HepG2 (cell line): ENCODE measurements around the gene NFATC1. TPM values are rescaled to one million over a fixed set of nuclear protein-coding genes. Genes with fewer than 3 reads are reported as not detected.

Experiments
- ATAC-seq: fragments of 200-7000 bp; cut with Tn5 transposase; 3 replicates; pipeline ENCODE4 v1.9.1; 2020; ENCODE audit warnings: mild to moderate bottlenecking, moderate library complexity
- BruUV-seq: library from RNA; stranded (reverse); fragments of 400-500 nt; replicated peaks from 2 replicates; lab custom pipeline; 2021; lab: Mats Ljungman, UMichigan
- CTCF ChIA-PET: fragments of 300-600 bp; formaldehyde crosslinking; extraction: SDS; loops from one replicate; lab custom pipeline; 2021; ENCODE audit warnings: low total read pairs, inconsistent platforms, low intra/inter-chr PET ratio; lab: Yijun Ruan, JAX
- POLR2A ChIA-PET: fragments of 350-600 bp; sonication (Branson Sonifier 250); formaldehyde crosslinking; loops from one replicate; lab custom pipeline; 2020; ENCODE audit warnings: antibody characterized with exemption, inconsistent platforms; lab: Yijun Ruan, JAX
- DNase-seq: peaks from one replicate; pipeline ENCODE4 v3.0.0-alpha.2; 2015; ENCODE audit warnings: low spot score
- FAIRE-seq: peaks from 3 replicates; lab custom pipeline; 2011; peaks lifted over from hg19 to GRCh38; lab: Jason Lieb, UNC
- H2AFZ ChIP-seq: one replicate; pipeline ENCODE4 v1.6.1; 2011; ENCODE audit warnings: low read length, inconsistent platforms
- H3K27ac ChIP-seq: fragments of 300-600 bp; 3 replicates; pipeline ENCODE4 v1.8.0; 2011; ENCODE audit warnings: mixed run types, mild to moderate bottlenecking, mixed read lengths, low read length, inconsistent platforms; ENCODE audit not compliant: insufficient read depth; ENCODE audit errors: extremely low read length
- H3K27me3 ChIP-seq, 2 experiments: fragments of 200-600 bp in 1 of 2; 2 replicates in 1 of 2; 3 replicates in 1 of 2; pipeline versions ENCODE4 v1.6.0 to v1.8.0; 2011; ENCODE audit warnings: low read length in 2 of 2, mild to moderate bottlenecking in 2 of 2, moderate library complexity in 2 of 2, inconsistent platforms in 1 of 2; ENCODE audit not compliant: insufficient read depth in 2 of 2, control insufficient read depth in 1 of 2
- H3K36me3 ChIP-seq, 2 experiments: fragments of 200-600 bp in 1 of 2; replicated peaks in 1 of 2; 2 replicates in 1 of 2; 3 replicates in 1 of 2; pipeline versions ENCODE4 v1.5.1 to v1.8.0; 2011; ENCODE audit warnings: low read length in 2 of 2, inconsistent platforms in 1 of 2; ENCODE audit not compliant: insufficient read depth in 2 of 2, control insufficient read depth in 1 of 2
- H3K4me1 ChIP-seq: 2 replicates; pipeline ENCODE4 v1.5.1; 2012; ENCODE audit warnings: low read length, inconsistent platforms; ENCODE audit not compliant: insufficient read depth
- H3K4me2 ChIP-seq: 2 replicates; pipeline ENCODE4 v1.6.0; 2011; ENCODE audit warnings: low read depth, low read length, inconsistent platforms
- H3K4me3 ChIP-seq, 3 experiments: fragments of 200-600 bp in 1 of 3; sonication (generic), shearing (Covaris generic) in 1 of 3; replicated peaks in 1 of 3; 2 replicates each; pipeline ENCODE4 v1.5.1; 2011 to 2016; ENCODE audit warnings: low read length in 3 of 3, inconsistent platforms in 2 of 3, low read depth in 2 of 3, mild to moderate bottlenecking in 2 of 3, control low read depth in 1 of 3, mixed read lengths in 1 of 3; ENCODE audit not compliant: insufficient read depth in 1 of 3
- H3K79me2 ChIP-seq: one replicate; pipeline ENCODE4 v1.6.1; 2011; ENCODE audit warnings: low read length, inconsistent platforms; ENCODE audit not compliant: insufficient read depth
- H3K9ac ChIP-seq: 2 replicates; pipeline ENCODE4 v1.6.0; 2011; ENCODE audit warnings: mild to moderate bottlenecking, low read depth, low read length, inconsistent platforms; ENCODE audit not compliant: insufficient read depth
- H3K9me3 ChIP-seq: 2 replicates; pipeline ENCODE4 v1.5.1; 2012; ENCODE audit warnings: mild to moderate bottlenecking, low read length
- H4K20me1 ChIP-seq: 2 replicates; pipeline ENCODE4 v1.6.0; 2011; ENCODE audit warnings: inconsistent platforms, mild to moderate bottlenecking, low read length, moderate library complexity; ENCODE audit not compliant: insufficient read depth
- DMTF1 ChIP-seq: sonication (generic); formaldehyde crosslinking; IDR thresholded peaks from 2 replicates; pipeline ENCODE4 v1.4.0; 2020; ENCODE audit warnings: mild to moderate bottlenecking, missing genetic modification reagents
- E2F1 ChIP-seq: sonication (generic); formaldehyde crosslinking; IDR thresholded peaks from 2 replicates; pipeline ENCODE4 v1.5.0; 2020; ENCODE audit warnings: missing genetic modification reagents
- HHEX ChIP-seq: IDR thresholded peaks from 2 replicates; pipeline ENCODE4 v1.6.1; 2016; ENCODE audit warnings: control low read depth
- MED1 ChIP-seq: sonication (generic); formaldehyde crosslinking; IDR thresholded peaks from 2 replicates; pipeline ENCODE4 v1.4.0; 2020; ENCODE audit warnings: missing genetic modification reagents
- NR2F6 ChIP-seq, 2 experiments: IDR thresholded peaks; 2 replicates each; pipeline ENCODE4 v1.6.1; 2016; ENCODE audit warnings: antibody characterized with exemption in 1 of 2, mild to moderate bottlenecking in 1 of 2
- PAWR ChIP-seq: sonication (generic); formaldehyde crosslinking; IDR thresholded peaks from 2 replicates; pipeline ENCODE4 v1.4.0; 2020; ENCODE audit warnings: missing genetic modification reagents, mild to moderate bottlenecking, borderline replicate concordance
- POLR2AphosphoS2 ChIP-seq: IDR thresholded peaks from 2 replicates; pipeline ENCODE4 v1.6.1; 2011; ENCODE audit warnings: low read depth, low read length, improper control_type of control experiment
- RNF2 ChIP-seq: fragments of 450-650 bp; conservative IDR thresholded peaks from 2 replicates; pipeline ENCODE4 v1.6.1; 2016; ENCODE audit warnings: low read depth
- SAP130 ChIP-seq: IDR thresholded peaks from 2 replicates; pipeline ENCODE4 v1.6.1; 2016; ENCODE audit warnings: low read depth
- YEATS2 ChIP-seq: sonication (generic); formaldehyde crosslinking; IDR thresholded peaks from 2 replicates; pipeline ENCODE4 v1.4.0; 2020; ENCODE audit warnings: missing genetic modification reagents, borderline replicate concordance
- ZBTB34 ChIP-seq: sonication (generic); formaldehyde crosslinking; IDR thresholded peaks from 2 replicates; pipeline ENCODE4 v1.8.0; 2022; ENCODE audit warnings: mild to moderate bottlenecking, missing genetic modification reagents
- ZNF580 ChIP-seq: IDR thresholded peaks from 2 replicates; pipeline ENCODE4 v1.6.1; 2016; ENCODE audit warnings: low read depth, borderline replicate concordance
- ZNF629 ChIP-seq: sonication (generic); formaldehyde crosslinking; conservative IDR thresholded peaks from 2 replicates; pipeline ENCODE4 v1.5.0; 2020; ENCODE audit warnings: missing genetic modification reagents
- ZNF660 ChIP-seq: sonication (generic); formaldehyde crosslinking; IDR thresholded peaks from 2 replicates; pipeline ENCODE4 v1.5.1; 2020; ENCODE audit warnings: mild to moderate bottlenecking, low read depth, missing genetic modification reagents, borderline replicate concordance
- WGBS: methylation state at CpG from one replicate; pipeline ENCODE4 v1.1.6; 2017; ENCODE audit warnings: low lambda C conversion rate; 5-methylcytosine and 5-hydroxymethylcytosine counted together
- in situ Hi-C: cut with HindIII; loops from 2 replicates; pipeline ENCODE4 v1.10.0; 2017; ENCODE audit warnings: low pct_unique_long_range_greater_than_20kb; ENCODE audit not compliant: extremely low pct_ligation_motif_present
- intact Hi-C: fragments of 100-400 bp; cut with micrococcal nuclease; formaldehyde crosslinking; loops from one replicate; pipeline ENCODE4 v1.10.0; 2022; ENCODE audit not compliant: unreplicated experiment
- polyA plus RNA-seq, 8 experiments: library from polyadenylated mRNA; depleted of rRNA in 3 of 8; stranded (reverse) in 7 of 8; unstranded in 1 of 8; fragments of >200 nt; fragmentation: Illumina TruSeq in 4 of 8; extraction: Trizol in 4 of 8; gene quantifications; 2 replicates each; pipeline versions ENCODE4 v1.2.1 to v1.2.3, GENCODE V29; 2011 to 2016; ENCODE audit warnings: low read depth in 4 of 8, missing spikeins in 1 of 8, mixed read lengths in 1 of 8; ENCODE audit not compliant: insufficient read depth in 1 of 8
- total RNA-seq, 5 experiments: library from RNA; depleted of rRNA; stranded (reverse); fragments of >200 nt; fragmentation: Illumina TruSeq; extraction: Trizol; gene quantifications; 2 replicates each; pipeline ENCODE4 v1.2.3, GENCODE V29; 2016; ENCODE audit warnings: low read depth in 1 of 5
- TF ChIP-seq, protein P1 (sequence below): sonication (generic); formaldehyde crosslinking; conservative IDR thresholded peaks from 2 replicates; pipeline ENCODE4 v1.8.1; 2023; ENCODE audit warnings: missing genetic modification reagents
- TF ChIP-seq, protein P2 (sequence below): sonication (generic); formaldehyde crosslinking; IDR thresholded peaks from 2 replicates; pipeline ENCODE4 v1.5.1; 2020; ENCODE audit warnings: missing genetic modification reagents, mild to moderate bottlenecking, borderline replicate concordance
- TF ChIP-seq, protein P3 (sequence below): sonication (generic); formaldehyde crosslinking; IDR thresholded peaks from 2 replicates; pipeline ENCODE4 v1.4.0; 2020; ENCODE audit warnings: missing genetic modification reagents; ENCODE audit errors: not compliant biosample characterization

The NFATC1 gene
- total and polyA plus RNA-seq, 2 of the 13 experiments (the other 11 are each of a cell fraction or from before 2014, with no cell fraction given): not detected

DNA sequence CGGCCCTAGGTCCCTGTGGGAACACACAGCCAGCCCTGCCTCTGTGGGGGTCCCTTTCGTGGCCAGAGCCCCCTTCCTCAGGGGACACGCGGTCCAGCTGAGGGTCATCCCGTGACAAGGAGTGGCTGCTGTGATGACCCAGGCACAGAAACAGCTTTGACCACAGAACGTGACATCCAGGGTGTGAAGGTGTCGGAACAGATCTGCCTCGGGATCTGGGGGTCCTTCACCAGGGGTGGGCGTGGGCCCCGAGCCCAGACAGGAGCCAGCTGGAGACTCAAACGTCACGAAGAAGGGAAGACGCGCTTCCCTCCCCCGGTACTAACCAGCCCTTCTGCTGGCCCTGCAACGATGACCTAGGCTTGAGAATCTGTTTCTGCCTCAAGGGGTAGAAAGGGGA is 75.9 kb downstream of the NFATC1 start:
- in situ Hi-C loops: no loop called here
- CTCF ChIA-PET: no interaction called here
- TF ChIP-seq E2F1 (CRISPR knock-in tag) (no peak), ZBTB34 (CRISPR knock-in tag) (no peak), ZNF580 (CRISPR knock-in tag) (no peak), ZNF629 (CRISPR knock-in tag) (no peak), DMTF1 (CRISPR knock-in tag) (no peak), POLR2AphosphoS2 (no peak), HHEX (CRISPR knock-in tag) (no peak), MED1 (CRISPR knock-in tag) (no peak), SAP130 (CRISPR knock-in tag) (no peak), YEATS2 (CRISPR knock-in tag) (no peak), NR2F6 (IDR thresholded peaks at IDR 0.05) (no peak), NR2F6 (CRISPR knock-in tag; IDR thresholded peaks at IDR 0.05) (no peak), ZNF660 (CRISPR knock-in tag) (no peak), RNF2 (no peak), PAWR (no peak)
- TF ChIP-seq, protein P1, sequence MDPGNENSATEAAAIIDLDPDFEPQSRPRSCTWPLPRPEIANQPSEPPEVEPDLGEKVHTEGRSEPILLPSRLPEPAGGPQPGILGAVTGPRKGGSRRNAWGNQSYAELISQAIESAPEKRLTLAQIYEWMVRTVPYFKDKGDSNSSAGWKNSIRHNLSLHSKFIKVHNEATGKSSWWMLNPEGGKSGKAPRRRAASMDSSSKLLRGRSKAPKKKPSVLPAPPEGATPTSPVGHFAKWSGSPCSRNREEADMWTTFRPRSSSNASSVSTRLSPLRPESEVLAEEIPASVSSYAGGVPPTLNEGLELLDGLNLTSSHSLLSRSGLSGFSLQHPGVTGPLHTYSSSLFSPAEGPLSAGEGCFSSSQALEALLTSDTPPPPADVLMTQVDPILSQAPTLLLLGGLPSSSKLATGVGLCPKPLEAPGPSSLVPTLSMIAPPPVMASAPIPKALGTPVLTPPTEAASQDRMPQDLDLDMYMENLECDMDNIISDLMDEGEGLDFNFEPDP: no peak
- TF ChIP-seq, protein P2, sequence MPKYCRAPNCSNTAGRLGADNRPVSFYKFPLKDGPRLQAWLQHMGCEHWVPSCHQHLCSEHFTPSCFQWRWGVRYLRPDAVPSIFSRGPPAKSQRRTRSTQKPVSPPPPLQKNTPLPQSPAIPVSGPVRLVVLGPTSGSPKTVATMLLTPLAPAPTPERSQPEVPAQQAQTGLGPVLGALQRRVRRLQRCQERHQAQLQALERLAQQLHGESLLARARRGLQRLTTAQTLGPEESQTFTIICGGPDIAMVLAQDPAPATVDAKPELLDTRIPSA (CRISPR knock-in tag): no peak
- TF ChIP-seq, protein P3, sequence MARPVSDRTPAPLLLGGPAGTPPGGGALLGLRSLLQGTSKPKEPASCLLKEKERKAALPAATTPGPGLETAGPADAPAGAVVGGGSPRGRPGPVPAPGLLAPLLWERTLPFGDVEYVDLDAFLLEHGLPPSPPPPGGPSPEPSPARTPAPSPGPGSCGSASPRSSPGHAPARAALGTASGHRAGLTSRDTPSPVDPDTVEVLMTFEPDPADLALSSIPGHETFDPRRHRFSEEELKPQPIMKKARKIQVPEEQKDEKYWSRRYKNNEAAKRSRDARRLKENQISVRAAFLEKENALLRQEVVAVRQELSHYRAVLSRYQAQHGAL (CRISPR knock-in tag): no peak

More for the DNA sequence above, 75.9 kb downstream of the NFATC1 start:
- DNase-seq: no peak
- H3K4me1 ChIP-seq: peaks cover 2% of the 10 kb centered on the region
- no peak overlapping the region for H3K4me3 ChIP-seq
- intact Hi-C loops: no loop called here
- POLR2A ChIA-PET: no interaction called here
- H2AFZ ChIP-seq: no peak overlapping the region
- peaks cover 4% of the 10 kb centered on the region; the same call in 1 of the 2 replicates for H3K9me3 ChIP-seq
- BruUV-seq: no TSS peak
- no peak for ATAC-seq
- H3K27me3 ChIP-seq: peaks cover 7 to 53% of the 10 kb centered on the region in 2 experiments
- H3K4me2 ChIP-seq: no peak overlapping the region
- no peak overlapping the region for H3K27ac ChIP-seq
- no peaks in the 10 kb centered on the region for H3K36me3 ChIP-seq
- FAIRE-seq: no peak
- H4K20me1 ChIP-seq: no peaks in the 10 kb centered on the region
- no peaks in the 10 kb centered on the region for H3K79me2 ChIP-seq
- no peak overlapping the region for H3K9ac ChIP-seq
- WGBS: 50% methylated on average over 13 of the region's 16 CpGs
